ENCODE data around the gene GSTO1. TPM values are rescaled to one million over a fixed set of nuclear protein-coding genes. Genes with fewer than 3 reads are reported as not detected.
"Not testable (repeated sequence)": the region's sequence is repeated elsewhere in the genome, so short reads cannot be mapped to it uniquely, and the experiment has no call there.

Gene GSTO1
- total and polyA plus RNA-seq, 4 donors = 47.2 to 244 (median 168) TPM

- H3K9me3 ChIP-seq (ENCODE audit: control insufficient read depth in 4 of 4, insufficient read depth in 3 of 4, low read length in 3 of 4) = no peaks in the 10 kb centered on the region
- no peaks in the 10 kb centered on the region for H3K36me3 ChIP-seq (ENCODE audit: control insufficient read depth in 4 of 4, insufficient read depth in 4 of 4, low read length in 4 of 4)
- DNase-seq (no peak), ATAC-seq (ENCODE audit: insufficient read depth, low FRiP score) (peak; percentile 69)
- peaks cover 0 to 5% (median 0%) of the 10 kb centered on the region in 5 donors for H3K4me1 ChIP-seq (ENCODE audit: control insufficient read depth in 5 of 5, insufficient read depth in 5 of 5, low read length in 5 of 5)
- TF ChIP-seq CTCF (IDR thresholded peaks at IDR 0.05; ENCODE audit: control extremely low read depth, extremely low read depth) = no peak
- WGBS, 2 donors = 41 to 47% methylated on average over 2 of the region's 2 CpGs
- H3K27ac ChIP-seq (ENCODE audit: low read depth in 1 of 2, low read length in 1 of 2) = no peak overlapping the region
- no peak overlapping the region for H3K4me3 ChIP-seq
- no peak overlapping the region for H3K9ac ChIP-seq (ENCODE audit: insufficient read depth in 1 of 2, low read length in 2 of 2)
- peaks cover 0 to 2% (median 2%) of the 10 kb centered on the region in 3 donors for H3K27me3 ChIP-seq (ENCODE audit: control insufficient read depth in 3 of 3, insufficient read depth in 3 of 3, low read length in 2 of 3)
Measured at GRCh38 chr10:104246976-104247375, 7.7 kb upstream of the GSTO1 start.

GRCh38 chr10:104247513-104248146, 7.1 kb upstream of the GSTO1 start:
- no peak for TF ChIP-seq CTCF (IDR thresholded peaks at IDR 0.05; ENCODE audit: control extremely low read depth, extremely low read depth)
- peaks cover 0 to 2% (median 2%) of the 10 kb centered on the region in 3 donors for H3K27me3 ChIP-seq (ENCODE audit: control insufficient read depth in 3 of 3, insufficient read depth in 3 of 3, low read length in 2 of 3)
- H3K9me3 ChIP-seq (ENCODE audit: control insufficient read depth in 4 of 4, insufficient read depth in 3 of 4, low read length in 3 of 4) = no peaks in the 10 kb centered on the region
- WGBS, 2 donors = 36 to 56% methylated on average over 3 of the region's 3 CpGs
- DNase-seq (no peak), ATAC-seq (ENCODE audit: insufficient read depth, low FRiP score) (no peak)
- H3K9ac ChIP-seq (ENCODE audit: insufficient read depth in 1 of 2, low read length in 2 of 2) = no peak overlapping the region
- peaks cover 0 to 5% (median 0%) of the 10 kb centered on the region in 5 donors for H3K4me1 ChIP-seq (ENCODE audit: control insufficient read depth in 5 of 5, insufficient read depth in 5 of 5, low read length in 5 of 5)
- no peak overlapping the region for H3K27ac ChIP-seq (ENCODE audit: low read depth in 1 of 2, low read length in 1 of 2)
- H3K36me3 ChIP-seq (ENCODE audit: control insufficient read depth in 4 of 4, insufficient read depth in 4 of 4, low read length in 4 of 4) = no peaks in the 10 kb centered on the region
- no peak overlapping the region for H3K4me3 ChIP-seq

GRCh38 chr10:104248931-104249330, 5.8 kb upstream of the GSTO1 start:
- not testable (repeated sequence) for H3K36me3 ChIP-seq (ENCODE audit: control insufficient read depth in 4 of 4, insufficient read depth in 4 of 4, low read length in 4 of 4); H3K27me3 ChIP-seq (ENCODE audit: control insufficient read depth in 3 of 3, insufficient read depth in 3 of 3, low read length in 2 of 3); H3K4me1 ChIP-seq (ENCODE audit: control insufficient read depth in 5 of 5, insufficient read depth in 5 of 5, low read length in 5 of 5); DNase-seq; H3K27ac ChIP-seq (ENCODE audit: low read depth in 1 of 2, low read length in 1 of 2); H3K4me3 ChIP-seq; H3K9ac ChIP-seq (ENCODE audit: insufficient read depth in 1 of 2, low read length in 2 of 2); H3K9me3 ChIP-seq (ENCODE audit: control insufficient read depth in 4 of 4, insufficient read depth in 3 of 4, low read length in 3 of 4); ATAC-seq (ENCODE audit: insufficient read depth, low FRiP score)
- WGBS, 2 donors = 86 to 96% methylated on average over 11 of the region's 11 CpGs

GRCh38 chr10:104250371-104250770, 4.3 kb upstream of the GSTO1 start:
- Histone ChIP-seq H3K9me3 (ENCODE audit: control insufficient read depth in 4 of 4, insufficient read depth in 3 of 4, low read length in 3 of 4) (no peaks in the 10 kb centered on the region), H3K27ac (ENCODE audit: low read depth in 1 of 2, low read length in 1 of 2) (no peak overlapping the region), H3K4me1 (ENCODE audit: control insufficient read depth in 5 of 5, insufficient read depth in 5 of 5, low read length in 5 of 5) (peaks cover 0 to 8% (median 2%) of the 10 kb centered on the region in 5 donors), H3K27me3 (ENCODE audit: control insufficient read depth in 3 of 3, insufficient read depth in 3 of 3, low read length in 2 of 3) (peaks cover 0 to 2% (median 2%) of the 10 kb centered on the region in 3 donors), H3K9ac (ENCODE audit: insufficient read depth in 1 of 2, low read length in 2 of 2) (no peak overlapping the region), H3K36me3 (ENCODE audit: control insufficient read depth in 4 of 4, insufficient read depth in 4 of 4, low read length in 4 of 4) (no peaks in the 10 kb centered on the region), H3K4me3 (no peak overlapping the region)
- no peak for ATAC-seq (ENCODE audit: insufficient read depth, low FRiP score)
- no peak for DNase-seq
- WGBS, 2 donors = 20 to 34% methylated on average over 1 of the region's 1 CpG
- TF ChIP-seq CTCF (IDR thresholded peaks at IDR 0.05; ENCODE audit: control extremely low read depth, extremely low read depth) = no peak

Measured in lung (tissue), 12 donors.